ENCODE results near the gene TBXA2R.

TBXA2R gene

GRCh38 chr19:3607303-3608078 lies 816 bp upstream of the TBXA2R start:
- DNase-seq, result no peak

GRCh38 chr19:3606174-3606689 lies 443 bp downstream of the TBXA2R start:
- no peak for DNase-seq

- DNase-seq, result no peak
Measured at GRCh38 chr19:3605770-3606169, 905 bp downstream of the TBXA2R start.

- DNase-seq, result no peak
Measured at GRCh38 chr19:3605361-3605760, 1.3 kb downstream of the TBXA2R start.

DNA sequence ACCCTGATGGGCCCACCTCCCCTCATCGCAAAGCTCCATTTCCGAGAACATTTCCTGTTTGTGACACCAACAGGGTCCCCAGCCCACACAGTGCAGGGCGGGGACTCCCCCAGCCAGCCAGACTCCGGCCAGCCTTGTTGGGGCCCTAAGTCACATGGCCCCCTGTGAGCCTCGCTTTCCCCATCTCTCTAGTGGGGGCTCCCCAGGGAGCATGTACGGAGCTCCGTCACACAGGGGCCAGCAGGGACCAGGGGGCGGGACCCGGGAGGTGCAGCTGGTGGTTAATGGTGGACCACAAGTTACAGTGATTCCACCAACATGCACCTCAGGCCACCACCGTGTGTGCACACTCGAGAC lies 1.7 kb downstream of the TBXA2R start:
- no peak for DNase-seq

DNA sequence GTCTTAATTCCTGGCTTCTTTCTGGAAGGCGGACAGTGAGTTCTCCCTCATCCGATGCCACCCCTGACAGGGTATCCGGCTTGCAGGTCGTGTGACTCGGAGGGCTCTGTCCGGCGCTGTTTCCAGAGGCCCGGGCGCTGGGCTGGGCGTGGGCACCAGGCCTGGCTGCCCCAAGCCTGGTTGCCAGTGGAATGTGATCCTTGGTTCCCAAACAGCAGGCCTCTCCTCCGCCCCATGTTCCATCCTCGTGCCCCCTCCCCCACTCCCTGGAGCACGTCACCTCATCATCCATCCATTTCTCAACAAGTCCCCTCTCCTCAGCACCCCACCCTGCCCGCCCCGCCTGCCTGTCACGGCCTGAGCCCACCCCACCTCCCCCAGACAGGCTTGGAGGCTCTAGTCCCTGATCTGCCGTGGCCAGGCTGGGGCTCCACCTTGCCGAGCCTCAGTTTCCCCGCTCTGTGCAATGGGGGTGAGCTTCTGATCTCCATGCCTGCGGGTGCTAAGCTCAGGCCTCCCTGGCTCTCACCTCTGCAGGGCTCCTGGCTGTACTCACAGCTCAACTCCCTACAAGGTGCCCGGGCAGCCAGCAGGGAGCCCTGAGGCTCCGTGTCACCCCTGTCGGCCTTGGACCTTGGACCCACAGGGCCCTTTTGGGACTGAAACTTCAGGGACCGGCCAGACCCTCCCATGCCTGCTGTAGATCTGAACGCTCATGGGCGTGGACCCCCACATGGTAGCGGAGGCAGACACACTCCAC lies 2.3 kb downstream of the TBXA2R start:
- no peak for DNase-seq

- DNase-seq, result no peak
Measured at GRCh38 chr19:3603121-3603811, 3.4 kb downstream of the TBXA2R start.

DNA sequence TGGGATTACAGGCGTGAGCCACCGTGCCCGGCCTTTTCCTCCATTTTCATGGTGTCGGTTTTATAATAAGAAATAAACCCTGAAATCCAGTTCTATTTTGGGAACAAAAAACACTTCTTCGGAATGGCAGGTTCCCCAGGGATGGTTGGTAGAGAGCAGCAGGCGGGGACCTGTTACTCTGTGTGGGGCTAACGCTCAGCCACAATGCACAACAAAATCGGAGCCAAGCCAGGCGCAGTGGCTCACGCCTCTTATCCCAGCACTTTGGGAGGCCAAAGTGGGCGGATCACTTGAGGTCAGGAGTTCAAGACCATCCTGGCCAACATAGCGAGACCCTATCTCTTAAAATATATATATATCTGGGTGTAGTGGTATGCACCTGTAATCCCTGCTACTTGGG lies 5.7 kb downstream of the TBXA2R start:
- no peak for DNase-seq

DNA sequence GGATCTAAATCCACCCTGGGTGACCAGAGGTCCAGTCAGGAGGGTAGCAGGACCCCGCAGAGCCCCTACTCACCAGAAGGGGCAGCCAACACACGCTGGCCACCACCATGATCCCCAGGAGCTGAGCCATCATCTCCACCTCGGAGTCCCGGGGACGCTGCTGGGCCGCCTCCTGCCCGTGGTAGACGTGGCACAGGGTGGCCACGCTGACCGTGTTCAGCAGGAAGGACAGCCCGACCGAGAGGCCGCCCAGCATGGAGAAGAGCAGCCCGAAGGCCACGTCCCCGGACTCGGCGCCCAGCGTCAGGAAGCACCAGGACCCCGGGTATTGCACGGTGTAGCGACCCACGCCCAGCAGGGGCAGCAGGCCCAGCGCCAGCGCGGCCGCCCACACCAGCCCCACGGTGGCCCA lies 6.9 kb downstream of the TBXA2R start:
- no peak for DNase-seq

DNA sequence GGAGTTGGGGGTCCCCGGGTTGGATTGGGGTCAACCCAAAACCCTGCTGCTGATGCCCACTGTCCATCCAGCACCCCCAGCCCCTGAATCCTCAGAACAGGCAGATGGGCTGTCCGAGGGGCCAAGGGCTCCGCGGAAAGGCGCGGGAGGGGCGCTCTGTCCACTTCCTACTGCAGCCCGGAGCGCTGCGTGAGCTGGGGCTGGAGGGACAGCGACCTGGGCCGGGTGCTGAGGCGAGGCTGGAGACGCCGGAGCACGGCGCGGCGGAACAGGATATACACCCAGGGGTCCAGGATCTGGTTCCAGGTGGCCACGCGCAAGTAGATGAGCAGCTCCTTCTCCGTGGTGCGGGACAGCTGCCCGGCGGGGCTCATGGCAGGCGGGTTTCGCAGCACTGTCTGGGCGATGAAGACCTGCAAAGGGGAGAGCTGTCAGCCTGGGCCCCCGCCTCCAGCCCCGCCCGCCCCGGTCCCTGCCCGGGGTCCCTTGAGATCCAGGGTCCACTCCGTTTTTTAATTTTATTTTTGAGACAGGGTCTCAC lies 11.1 kb downstream of the TBXA2R start:
- DNase-seq, result no peak

- no peak for DNase-seq
Measured at GRCh38 chr19:3593156-3593555, 13.5 kb downstream of the TBXA2R start.

GRCh38 chr19:3591876-3592613 lies 14.6 kb downstream of the TBXA2R start:
- no peak for DNase-seq

DNA sequence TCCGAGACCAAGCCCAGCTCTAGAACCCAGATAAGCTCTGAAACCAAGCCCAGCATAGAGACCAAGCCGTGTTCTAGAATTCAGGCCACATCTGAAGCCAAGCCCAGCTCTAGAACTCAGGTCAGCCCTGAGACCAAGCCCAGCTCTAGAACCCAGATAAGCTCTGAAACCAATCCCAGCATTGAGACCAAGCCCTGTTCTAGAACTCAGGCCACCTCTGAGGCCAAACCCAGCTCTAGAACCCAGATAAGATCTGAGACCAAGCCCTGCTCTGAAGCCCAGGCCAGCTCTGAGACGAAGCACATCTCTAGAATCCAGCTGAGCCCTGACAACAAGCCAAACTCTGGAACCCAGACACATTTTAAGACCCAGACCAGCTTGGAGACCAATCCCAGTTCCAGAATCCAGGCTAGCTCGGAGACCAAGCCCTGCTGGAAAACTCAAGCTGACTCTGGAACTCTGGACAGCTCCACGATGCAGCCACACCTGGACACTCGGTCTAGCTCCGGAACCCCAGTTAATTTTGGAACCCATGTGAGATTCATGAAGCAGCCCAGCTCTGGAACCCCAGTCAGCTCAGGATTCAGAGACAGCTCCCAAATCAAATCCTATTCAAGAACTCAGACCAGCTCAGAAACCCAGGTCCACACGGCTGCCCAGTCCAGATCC lies 15.6 kb downstream of the TBXA2R start:
- no peak for DNase-seq

DNA sequence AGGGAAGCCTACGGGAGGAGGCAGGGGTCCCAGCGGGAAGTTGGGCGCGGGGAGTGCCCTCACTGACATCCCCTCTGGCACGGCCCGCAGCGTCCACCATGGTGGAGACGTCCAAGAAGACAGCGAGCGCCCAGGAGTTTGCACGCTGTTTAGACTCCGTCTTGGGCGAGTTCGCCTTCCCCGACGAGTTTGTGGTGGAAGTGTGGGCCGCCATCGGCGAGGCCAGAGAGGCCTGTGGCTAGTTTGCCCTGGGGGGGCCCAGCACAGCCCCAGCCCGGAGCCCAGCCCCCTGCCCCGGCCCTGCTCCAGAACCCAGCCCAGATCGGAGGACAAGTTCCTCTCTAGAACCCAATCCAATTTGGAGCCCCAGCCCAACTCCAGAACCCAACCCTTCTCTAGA lies 16.7 kb downstream of the TBXA2R start:
- DNase-seq, result no peak

DNA sequence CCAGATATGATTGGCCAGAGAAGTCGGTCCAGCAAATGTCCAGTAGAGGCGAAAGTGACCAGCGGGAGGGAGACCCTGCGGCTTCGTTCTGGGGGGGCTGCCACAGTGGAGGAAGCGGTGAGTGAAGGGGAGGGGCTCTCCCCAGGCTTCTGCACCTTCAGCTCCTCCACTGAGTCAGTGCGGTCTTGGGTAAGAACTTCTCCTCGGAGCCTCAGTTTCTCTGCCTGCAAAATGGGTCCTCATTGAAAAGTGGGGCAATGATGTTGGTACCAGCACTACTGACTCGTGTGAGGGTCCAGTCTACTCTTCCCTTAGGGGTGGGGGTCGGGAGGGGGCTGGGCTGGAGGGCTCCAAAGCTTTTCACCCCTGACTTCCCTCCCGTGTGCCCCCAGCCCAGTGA lies 17.2 kb downstream of the TBXA2R start:
- DNase-seq, result no peak

DNA sequence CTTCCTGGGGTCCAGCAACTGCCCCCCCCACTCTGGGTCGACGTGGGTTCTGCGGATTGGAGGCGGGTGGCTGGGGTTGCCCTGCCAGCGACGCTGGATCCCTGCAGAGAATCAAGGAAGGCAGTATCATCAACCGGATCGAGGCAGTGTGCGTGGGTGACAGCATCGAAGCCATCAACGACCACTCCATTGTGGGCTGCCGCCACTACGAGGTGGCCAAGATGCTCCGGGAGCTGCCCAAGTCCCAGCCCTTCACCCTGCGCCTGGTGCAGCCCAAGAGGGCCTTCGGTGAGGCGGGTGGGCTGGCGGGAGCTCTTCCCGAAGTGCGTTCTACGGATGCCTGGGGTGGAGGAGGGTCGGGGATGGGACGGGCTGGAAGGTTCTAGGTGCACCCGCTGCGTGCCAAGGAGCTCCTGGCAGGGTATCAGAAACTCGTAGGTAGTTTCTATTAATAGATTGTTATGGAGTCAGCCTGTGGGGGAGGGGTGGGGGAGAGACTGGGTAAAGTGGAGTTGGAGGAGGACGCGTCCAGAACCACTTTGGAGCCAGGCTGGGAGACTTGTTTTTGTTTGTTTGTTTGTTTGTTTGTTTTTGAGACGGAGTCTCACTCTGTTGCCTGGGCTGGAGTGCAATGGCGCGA lies 19.8 kb downstream of the TBXA2R start:
- DNase-seq, result no peak

- DNase-seq, result peak in 1 of 56 donors; percentile 13
Measured at GRCh38 chr19:3586127-3586626, 20.5 kb downstream of the TBXA2R start.

GRCh38 chr19:3585301-3586126 lies 21.2 kb downstream of the TBXA2R start, which contains the start of gene GIPC3:
TSS of gene GIPC3 (plus strand) at chr19:3585478. CDS start at chr19:3585598, 120 bp downstream.
- DNase-seq, result no peak

Measured in nucleus accumbens (tissue), 56 donors.